Adipocyte (in vitro differentiated cells): ENCODE measurements around the gene SHB.

Source experiments
- DNase-seq: peaks from one replicate; pipeline ENCODE4 v3.0.0-alpha.2; 2015; ENCODE audit warnings: low read depth
- H3K27me3 ChIP-seq: replicated peaks from 2 replicates; pipeline ENCODE4 v1.7.0; 2013; ENCODE audit warnings: mild to moderate bottlenecking, low read length, moderate library complexity; ENCODE audit not compliant: control insufficient read depth, insufficient read depth
- H3K36me3 ChIP-seq: 2 replicates; pipeline ENCODE4 v1.7.0; 2013; ENCODE audit warnings: low read length, mild to moderate bottlenecking, moderate library complexity; ENCODE audit not compliant: control insufficient read depth, insufficient read depth, severe bottlenecking
- H3K4me1 ChIP-seq: 2 replicates; pipeline ENCODE4 v1.7.0; 2013; ENCODE audit warnings: mild to moderate bottlenecking, low read length, moderate library complexity; ENCODE audit not compliant: control insufficient read depth, insufficient read depth
- H3K4me3 ChIP-seq: 2 replicates; pipeline ENCODE4 v1.7.0; 2013; ENCODE audit warnings: mild to moderate bottlenecking, low read length, moderate library complexity
- H3K9ac ChIP-seq: 2 replicates; pipeline ENCODE4 v1.7.0; 2013; ENCODE audit warnings: mild to moderate bottlenecking, low read length, moderate library complexity
- H3K9me3 ChIP-seq: 2 replicates; pipeline ENCODE4 v1.7.0; 2013; ENCODE audit warnings: mild to moderate bottlenecking, low read length, moderate library complexity; ENCODE audit not compliant: control insufficient read depth

The SHB gene

DNA sequence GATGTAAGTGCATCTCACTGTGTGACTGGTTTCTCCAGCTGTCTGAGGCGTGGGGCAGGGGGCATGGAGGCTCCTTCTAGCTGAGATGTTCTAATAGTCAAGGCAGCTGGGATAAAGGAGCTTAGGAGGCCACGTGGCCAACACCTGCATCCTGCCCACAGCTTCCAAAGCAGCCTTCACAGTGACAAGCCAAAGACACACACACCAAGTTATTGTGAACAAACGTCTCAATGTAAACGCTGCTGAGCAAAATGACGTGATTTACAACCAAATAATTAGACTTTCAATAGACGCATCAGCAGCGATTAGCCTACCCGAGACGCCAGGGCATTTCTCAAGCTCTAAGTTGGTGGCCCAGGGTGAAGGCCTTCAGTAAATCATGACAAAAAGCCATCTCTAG lies 141.9 kb downstream of the SHB start:
- no peak for DNase-seq
- no peak overlapping the region for H3K4me3 ChIP-seq

GRCh38 chr9:37926737-37927118 lies 142.3 kb downstream of the SHB start:
- peaks cover 4% of the 10 kb centered on the region for H3K9me3 ChIP-seq
- peaks cover 20% of the 10 kb centered on the region for H3K4me1 ChIP-seq
- H3K36me3 ChIP-seq = no peaks in the 10 kb centered on the region
- DNase-seq = no peak
- H3K9ac ChIP-seq = no peak overlapping the region
- no peak overlapping the region for H3K4me3 ChIP-seq
- no peaks in the 10 kb centered on the region for H3K27me3 ChIP-seq

More for the DNA sequence above, 141.9 kb downstream of the SHB start:
- H3K36me3 ChIP-seq = no peaks in the 10 kb centered on the region
- H3K4me1 ChIP-seq = peaks cover 18% of the 10 kb centered on the region
- H3K9me3 ChIP-seq = peaks cover 4% of the 10 kb centered on the region
- H3K27me3 ChIP-seq = no peaks in the 10 kb centered on the region
- H3K9ac ChIP-seq = no peak overlapping the region

GRCh38 chr9:37925786-37926736 lies 143.0 kb downstream of the SHB start:
- Histone ChIP-seq H3K9me3 (peaks cover 4% of the 10 kb centered on the region), H3K36me3 (no peaks in the 10 kb centered on the region), H3K4me1 (peaks cover 21% of the 10 kb centered on the region), H3K9ac (no peak overlapping the region), H3K27me3 (no peaks in the 10 kb centered on the region), H3K4me3 (no peak overlapping the region)
- DNase-seq = no peak

DNA sequence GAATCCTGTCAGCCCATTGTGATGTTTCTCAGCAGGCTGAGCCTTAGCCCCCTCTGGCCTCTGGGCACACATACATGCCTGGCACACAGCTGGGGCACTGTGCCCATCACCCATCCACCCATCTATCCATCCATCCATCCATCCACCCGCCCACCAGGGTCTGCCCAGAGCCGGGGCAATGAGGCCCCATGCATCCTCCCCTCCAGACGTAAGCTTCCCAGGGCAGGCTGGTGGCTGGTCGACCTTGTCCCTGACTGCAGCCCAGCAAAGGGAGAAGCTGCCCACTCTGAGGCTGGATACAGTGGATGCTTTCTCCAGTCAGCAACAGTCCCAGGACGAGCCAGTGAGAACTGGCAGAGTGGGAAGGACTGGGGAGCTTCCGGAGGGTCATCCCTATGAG lies 144.0 kb downstream of the SHB start:
- H3K4me3 ChIP-seq = no peak overlapping the region
- no peak overlapping the region for H3K9ac ChIP-seq
- no peak for DNase-seq
- H3K9me3 ChIP-seq = no peaks in the 10 kb centered on the region
- no peaks in the 10 kb centered on the region for H3K27me3 ChIP-seq
- peaks cover 21% of the 10 kb centered on the region for H3K4me1 ChIP-seq
- H3K36me3 ChIP-seq = no peaks in the 10 kb centered on the region

DNA sequence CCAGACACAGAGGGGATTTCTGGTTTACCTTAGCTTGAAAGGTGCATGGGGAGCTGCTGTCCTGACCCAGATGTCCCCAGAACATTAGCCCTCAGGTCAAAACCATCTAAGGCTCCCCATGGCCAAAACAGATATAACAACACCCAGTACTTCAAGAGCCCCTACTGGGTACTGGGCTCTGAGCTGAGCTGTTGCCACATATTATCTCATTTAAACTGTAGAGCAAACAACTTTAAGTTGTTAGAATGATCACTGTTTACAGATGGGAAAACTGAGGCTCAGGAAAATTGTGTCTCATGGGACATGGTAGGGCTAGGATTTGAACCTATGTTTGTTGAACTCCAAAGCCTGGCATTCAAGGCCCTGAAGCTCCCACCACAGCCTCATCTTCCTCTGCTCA lies 144.5 kb downstream of the SHB start:
- peaks cover 21% of the 10 kb centered on the region for H3K4me1 ChIP-seq
- no peak overlapping the region for H3K4me3 ChIP-seq
- no peaks in the 10 kb centered on the region for H3K36me3 ChIP-seq

DNA sequence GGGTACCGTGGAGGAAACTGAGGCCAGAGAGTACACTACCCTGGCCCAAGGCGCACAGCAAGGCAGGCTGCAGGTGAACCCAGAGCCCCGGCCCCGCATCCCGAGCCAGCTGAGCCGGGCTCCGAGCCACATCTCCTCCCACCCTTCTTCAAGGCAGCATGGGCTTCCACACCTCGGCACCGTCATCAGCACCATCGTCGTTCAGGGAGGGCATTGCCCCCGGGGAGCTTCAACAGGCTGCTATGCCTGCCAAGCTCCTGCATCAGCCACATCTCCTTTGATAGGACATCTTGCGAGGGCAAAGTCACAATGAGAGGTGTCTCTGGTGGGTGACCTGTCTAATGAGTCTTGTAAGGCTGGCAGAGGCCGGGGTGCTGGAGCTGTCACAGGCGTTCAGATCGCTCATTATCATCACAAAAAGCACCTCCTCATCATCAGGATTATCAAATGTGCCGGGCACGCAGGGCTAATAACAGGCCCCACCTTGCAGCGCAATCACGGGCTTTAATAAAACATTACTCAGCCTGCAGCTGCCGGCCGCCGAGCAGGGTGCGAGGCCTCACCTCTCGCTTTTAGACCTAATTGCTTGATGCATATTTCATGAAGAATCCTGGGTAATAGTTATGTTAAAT lies 145.1 kb downstream of the SHB start:
- H3K27me3 ChIP-seq = no peaks in the 10 kb centered on the region
- H3K9ac ChIP-seq = no peak overlapping the region
- no peaks in the 10 kb centered on the region for H3K36me3 ChIP-seq
- no peak overlapping the region for H3K4me3 ChIP-seq
- peaks cover 21% of the 10 kb centered on the region for H3K4me1 ChIP-seq
- no peaks in the 10 kb centered on the region for H3K9me3 ChIP-seq
- no peak for DNase-seq

More for the DNA sequence above, 144.5 kb downstream of the SHB start:
- Histone ChIP-seq H3K27me3 (no peaks in the 10 kb centered on the region), H3K9ac (no peak overlapping the region), H3K9me3 (no peaks in the 10 kb centered on the region)
- no peak for DNase-seq

GRCh38 chr9:37923118-37923795 lies 145.8 kb downstream of the SHB start:
- H3K27me3 ChIP-seq = no peaks in the 10 kb centered on the region
- DNase-seq = no peak
- H3K4me3 ChIP-seq = no peak overlapping the region
- H3K9ac ChIP-seq = no peak overlapping the region
- H3K4me1 ChIP-seq = peaks cover 16% of the 10 kb centered on the region
- peaks cover 5% of the 10 kb centered on the region for H3K36me3 ChIP-seq
- no peaks in the 10 kb centered on the region for H3K9me3 ChIP-seq

DNA sequence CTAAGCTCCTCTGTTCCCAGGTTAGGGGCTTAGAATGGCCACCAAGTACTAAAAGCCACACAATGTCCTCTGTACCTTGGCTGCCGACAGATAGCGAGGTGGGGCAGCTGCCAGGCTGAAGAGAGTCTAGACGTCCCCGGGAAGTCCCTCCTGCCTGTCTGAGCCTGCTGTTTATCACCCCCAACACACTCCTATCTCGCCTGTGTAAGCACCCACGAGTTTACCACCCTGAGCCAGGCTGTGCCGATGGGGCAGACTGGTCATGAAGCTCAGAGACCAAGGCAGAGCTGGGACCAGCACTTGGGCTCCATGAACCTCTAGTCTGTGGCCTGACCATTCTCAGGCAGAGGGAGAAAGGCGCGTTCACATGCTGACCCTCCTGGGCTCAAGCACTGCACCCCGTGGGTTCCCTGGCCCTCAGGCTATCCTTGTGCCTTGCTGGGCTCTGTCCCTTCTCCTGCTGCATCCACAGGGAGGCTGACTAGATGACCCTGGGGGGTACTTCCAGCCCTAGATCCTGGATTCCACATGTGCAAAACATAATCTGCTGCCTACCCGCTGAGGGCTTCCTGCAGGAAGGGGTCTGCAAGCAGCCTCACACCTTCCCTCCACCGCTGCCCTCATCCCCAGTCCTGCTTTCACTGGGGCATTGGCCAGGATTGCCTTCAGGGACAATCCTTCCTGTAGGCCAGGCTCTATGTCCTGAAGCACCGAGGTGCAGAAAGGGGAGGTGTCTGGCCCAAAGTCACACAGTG lies 146.5 kb downstream of the SHB start:
- no peak overlapping the region for H3K9ac ChIP-seq
- H3K4me1 ChIP-seq = peaks cover 10% of the 10 kb centered on the region
- H3K9me3 ChIP-seq = no peaks in the 10 kb centered on the region
- H3K36me3 ChIP-seq = peaks cover 10% of the 10 kb centered on the region
- H3K27me3 ChIP-seq = no peaks in the 10 kb centered on the region
- no peak overlapping the region for H3K4me3 ChIP-seq
- no peak for DNase-seq

DNA sequence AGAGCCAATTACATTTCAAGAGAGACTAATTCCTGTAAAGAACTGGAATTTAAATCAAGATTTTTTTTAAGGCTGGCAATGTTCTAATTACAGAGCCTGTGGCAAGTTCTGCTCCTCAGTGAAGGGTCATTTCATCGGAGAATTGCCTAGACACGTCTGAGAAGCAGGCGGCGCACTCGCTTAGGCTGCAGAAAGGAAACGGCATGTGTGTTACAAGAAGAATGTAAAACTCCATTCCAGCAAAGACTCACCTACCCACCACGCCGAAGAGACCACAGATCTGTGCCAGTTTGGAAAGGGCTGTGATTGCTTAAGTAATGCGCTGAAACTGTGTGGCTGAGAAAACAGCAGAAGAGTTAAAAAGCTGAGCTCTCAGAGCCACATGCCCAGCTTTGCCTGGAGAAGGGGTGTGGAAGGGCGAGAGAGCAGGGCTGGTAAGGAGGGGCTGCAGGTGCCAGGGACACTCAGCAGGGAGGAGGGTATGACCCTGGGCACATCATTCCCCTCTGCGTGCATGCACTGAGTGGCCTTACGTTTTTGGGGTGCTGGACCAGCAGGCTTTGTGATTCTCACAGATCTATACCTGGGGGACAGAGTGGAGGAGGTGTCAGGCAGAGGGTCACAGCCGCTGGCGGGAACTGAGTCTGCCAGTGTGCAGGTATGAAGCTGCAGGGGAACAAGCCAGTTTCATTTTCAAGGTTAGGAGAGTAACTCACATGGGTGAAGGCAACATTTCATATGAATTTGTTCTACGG lies 147.3 kb downstream of the SHB start:
- H3K36me3 ChIP-seq = peaks cover 10% of the 10 kb centered on the region
- H3K4me3 ChIP-seq = no peak overlapping the region
- H3K27me3 ChIP-seq = no peaks in the 10 kb centered on the region
- H3K9me3 ChIP-seq = no peaks in the 10 kb centered on the region
- H3K4me1 ChIP-seq = peaks cover 10% of the 10 kb centered on the region
- H3K9ac ChIP-seq = no peak overlapping the region
- no peak for DNase-seq

DNA sequence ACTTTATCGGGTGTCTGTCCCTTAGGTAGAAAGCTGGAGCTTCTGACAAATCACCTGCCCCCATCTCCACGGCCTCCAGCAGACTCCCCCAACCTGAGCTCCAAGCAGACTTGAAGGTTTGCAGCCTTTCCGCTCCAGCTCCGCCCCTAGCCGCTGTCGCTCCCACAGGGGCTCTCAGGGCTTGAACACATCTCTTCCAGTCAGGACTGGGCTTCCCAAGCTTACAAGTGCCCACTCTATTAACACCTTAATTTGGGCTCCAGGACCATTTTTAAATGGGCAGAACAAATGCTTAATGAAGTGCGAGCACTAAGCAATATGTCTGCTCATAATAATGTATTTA lies 147.9 kb downstream of the SHB start:
- H3K4me1 ChIP-seq = peaks cover 5% of the 10 kb centered on the region
- H3K4me3 ChIP-seq = no peak overlapping the region
- DNase-seq = no peak
- H3K36me3 ChIP-seq = peaks cover 10% of the 10 kb centered on the region
- H3K9me3 ChIP-seq = no peaks in the 10 kb centered on the region
- H3K9ac ChIP-seq = no peak overlapping the region
- no peaks in the 10 kb centered on the region for H3K27me3 ChIP-seq
